H1 (cell line): Measurements from ENCODE around the gene LRP5. TPM values are rescaled to one million over a fixed set of nuclear protein-coding genes. Genes with fewer than 3 reads are reported as not detected.

Source experiments
- RNF2 ChIP-seq: fragments of 200-900, 300-1000 bp; sonication (generic); IDR thresholded peaks from 2 replicates; pipeline ENCODE4 v1.7.1; 2016; ENCODE audit warnings: borderline replicate concordance, low read depth, mild to moderate bottlenecking, antibody characterized with exemption, low read length; ENCODE audit not compliant: poor library complexity, severe bottlenecking; ENCODE audit errors: missing control alignments
- polyA plus RNA-seq, 7 experiments: library from polyadenylated mRNA; depleted of rRNA in 3 of 7; stranded (reverse) in 5 of 7; unstranded in 2 of 7; fragments of >200 nt in 5 of 7; fragments of 200-250 nt in 2 of 7; gene quantifications; 1 replicate in 5 of 7; 2 replicates in 1 of 7; 4 replicates in 1 of 7; pipeline versions ENCODE4 v1.2.1 to v1.2.3, GENCODE V29; 2011 to 2013; ENCODE audit warnings: missing spikeins in 2 of 7, mixed read lengths in 2 of 7
- total RNA-seq: library from RNA; stranded (reverse); fragmentation: NEBNext Ultra II Directional; extraction: Animal tissue kit (Norgen Biotek cat#: 25700); gene quantifications from 2 replicates; pipeline ENCODE4 v1.2.1, GENCODE V29; 2021
- TF ChIP-seq, protein P1 (sequence below): fragments of 300-600 bp; sonication (generic); IDR thresholded peaks from 2 replicates; pipeline ENCODE4 v1.7.1; 2012; ENCODE audit warnings: low read length, moderate library complexity, mild to moderate bottlenecking, inconsistent platforms; ENCODE audit not compliant: insufficient replicate concordance

Gene LRP5
- total and polyA plus RNA-seq, 2 of the 8 experiments (the other 6 are each of a cell fraction or from before 2014, with no cell fraction given) = 19.0 to 38.9 TPM

DNA sequence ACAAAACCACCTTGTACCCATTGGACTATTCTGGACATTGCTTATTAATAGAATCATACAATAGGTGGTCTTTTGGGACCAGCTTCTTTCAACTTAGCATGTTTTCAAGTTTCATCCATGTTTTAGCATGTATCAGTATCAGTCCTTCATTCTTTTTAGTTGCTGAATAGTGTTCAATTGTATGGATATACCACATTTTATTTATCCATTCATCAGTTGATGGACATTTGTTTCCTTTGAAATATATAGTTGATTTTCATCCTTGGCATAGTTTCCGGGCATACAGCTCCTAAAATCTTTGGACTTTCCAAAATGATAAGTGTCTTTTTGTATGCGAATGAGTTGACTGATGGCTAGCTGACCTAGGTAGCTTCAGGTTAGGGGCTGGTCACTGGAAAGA lies 160.4 kb downstream of the LRP5 start (continued):
- TF ChIP-seq, protein P1, sequence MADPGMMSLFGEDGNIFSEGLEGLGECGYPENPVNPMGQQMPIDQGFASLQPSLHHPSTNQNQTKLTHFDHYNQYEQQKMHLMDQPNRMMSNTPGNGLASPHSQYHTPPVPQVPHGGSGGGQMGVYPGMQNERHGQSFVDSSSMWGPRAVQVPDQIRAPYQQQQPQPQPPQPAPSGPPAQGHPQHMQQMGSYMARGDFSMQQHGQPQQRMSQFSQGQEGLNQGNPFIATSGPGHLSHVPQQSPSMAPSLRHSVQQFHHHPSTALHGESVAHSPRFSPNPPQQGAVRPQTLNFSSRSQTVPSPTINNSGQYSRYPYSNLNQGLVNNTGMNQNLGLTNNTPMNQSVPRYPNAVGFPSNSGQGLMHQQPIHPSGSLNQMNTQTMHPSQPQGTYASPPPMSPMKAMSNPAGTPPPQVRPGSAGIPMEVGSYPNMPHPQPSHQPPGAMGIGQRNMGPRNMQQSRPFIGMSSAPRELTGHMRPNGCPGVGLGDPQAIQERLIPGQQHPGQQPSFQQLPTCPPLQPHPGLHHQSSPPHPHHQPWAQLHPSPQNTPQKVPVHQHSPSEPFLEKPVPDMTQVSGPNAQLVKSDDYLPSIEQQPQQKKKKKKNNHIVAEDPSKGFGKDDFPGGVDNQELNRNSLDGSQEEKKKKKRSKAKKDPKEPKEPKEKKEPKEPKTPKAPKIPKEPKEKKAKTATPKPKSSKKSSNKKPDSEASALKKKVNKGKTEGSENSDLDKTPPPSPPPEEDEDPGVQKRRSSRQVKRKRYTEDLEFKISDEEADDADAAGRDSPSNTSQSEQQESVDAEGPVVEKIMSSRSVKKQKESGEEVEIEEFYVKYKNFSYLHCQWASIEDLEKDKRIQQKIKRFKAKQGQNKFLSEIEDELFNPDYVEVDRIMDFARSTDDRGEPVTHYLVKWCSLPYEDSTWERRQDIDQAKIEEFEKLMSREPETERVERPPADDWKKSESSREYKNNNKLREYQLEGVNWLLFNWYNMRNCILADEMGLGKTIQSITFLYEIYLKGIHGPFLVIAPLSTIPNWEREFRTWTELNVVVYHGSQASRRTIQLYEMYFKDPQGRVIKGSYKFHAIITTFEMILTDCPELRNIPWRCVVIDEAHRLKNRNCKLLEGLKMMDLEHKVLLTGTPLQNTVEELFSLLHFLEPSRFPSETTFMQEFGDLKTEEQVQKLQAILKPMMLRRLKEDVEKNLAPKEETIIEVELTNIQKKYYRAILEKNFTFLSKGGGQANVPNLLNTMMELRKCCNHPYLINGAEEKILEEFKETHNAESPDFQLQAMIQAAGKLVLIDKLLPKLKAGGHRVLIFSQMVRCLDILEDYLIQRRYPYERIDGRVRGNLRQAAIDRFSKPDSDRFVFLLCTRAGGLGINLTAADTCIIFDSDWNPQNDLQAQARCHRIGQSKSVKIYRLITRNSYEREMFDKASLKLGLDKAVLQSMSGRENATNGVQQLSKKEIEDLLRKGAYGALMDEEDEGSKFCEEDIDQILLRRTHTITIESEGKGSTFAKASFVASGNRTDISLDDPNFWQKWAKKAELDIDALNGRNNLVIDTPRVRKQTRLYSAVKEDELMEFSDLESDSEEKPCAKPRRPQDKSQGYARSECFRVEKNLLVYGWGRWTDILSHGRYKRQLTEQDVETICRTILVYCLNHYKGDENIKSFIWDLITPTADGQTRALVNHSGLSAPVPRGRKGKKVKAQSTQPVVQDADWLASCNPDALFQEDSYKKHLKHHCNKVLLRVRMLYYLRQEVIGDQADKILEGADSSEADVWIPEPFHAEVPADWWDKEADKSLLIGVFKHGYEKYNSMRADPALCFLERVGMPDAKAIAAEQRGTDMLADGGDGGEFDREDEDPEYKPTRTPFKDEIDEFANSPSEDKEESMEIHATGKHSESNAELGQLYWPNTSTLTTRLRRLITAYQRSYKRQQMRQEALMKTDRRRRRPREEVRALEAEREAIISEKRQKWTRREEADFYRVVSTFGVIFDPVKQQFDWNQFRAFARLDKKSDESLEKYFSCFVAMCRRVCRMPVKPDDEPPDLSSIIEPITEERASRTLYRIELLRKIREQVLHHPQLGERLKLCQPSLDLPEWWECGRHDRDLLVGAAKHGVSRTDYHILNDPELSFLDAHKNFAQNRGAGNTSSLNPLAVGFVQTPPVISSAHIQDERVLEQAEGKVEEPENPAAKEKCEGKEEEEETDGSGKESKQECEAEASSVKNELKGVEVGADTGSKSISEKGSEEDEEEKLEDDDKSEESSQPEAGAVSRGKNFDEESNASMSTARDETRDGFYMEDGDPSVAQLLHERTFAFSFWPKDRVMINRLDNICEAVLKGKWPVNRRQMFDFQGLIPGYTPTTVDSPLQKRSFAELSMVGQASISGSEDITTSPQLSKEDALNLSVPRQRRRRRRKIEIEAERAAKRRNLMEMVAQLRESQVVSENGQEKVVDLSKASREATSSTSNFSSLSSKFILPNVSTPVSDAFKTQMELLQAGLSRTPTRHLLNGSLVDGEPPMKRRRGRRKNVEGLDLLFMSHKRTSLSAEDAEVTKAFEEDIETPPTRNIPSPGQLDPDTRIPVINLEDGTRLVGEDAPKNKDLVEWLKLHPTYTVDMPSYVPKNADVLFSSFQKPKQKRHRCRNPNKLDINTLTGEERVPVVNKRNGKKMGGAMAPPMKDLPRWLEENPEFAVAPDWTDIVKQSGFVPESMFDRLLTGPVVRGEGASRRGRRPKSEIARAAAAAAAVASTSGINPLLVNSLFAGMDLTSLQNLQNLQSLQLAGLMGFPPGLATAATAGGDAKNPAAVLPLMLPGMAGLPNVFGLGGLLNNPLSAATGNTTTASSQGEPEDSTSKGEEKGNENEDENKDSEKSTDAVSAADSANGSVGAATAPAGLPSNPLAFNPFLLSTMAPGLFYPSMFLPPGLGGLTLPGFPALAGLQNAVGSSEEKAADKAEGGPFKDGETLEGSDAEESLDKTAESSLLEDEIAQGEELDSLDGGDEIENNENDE = no peak
- TF ChIP-seq RNF2 = no peak
